Choroid plexus epithelial cell (primary cell): ENCODE data around the gene NEDD4L.

ENCODE experiments used
- DNase-seq: peaks from one replicate; pipeline ENCODE4 v3.0.0-alpha.2; 2010; ENCODE audit warnings: low read depth
- H3K4me3 ChIP-seq: 2 replicates; pipeline ENCODE4 v1.5.1; 2011; ENCODE audit warnings: low read depth, mild to moderate bottlenecking, control low read depth, low read length, moderate library complexity
- TF ChIP-seq, protein P1 (sequence below): conservative IDR thresholded peaks from 2 replicates; pipeline ENCODE4 v1.5.1; 2011; ENCODE audit warnings: low read depth, mild to moderate bottlenecking, control low read depth, inconsistent platforms, low read length, moderate library complexity

The NEDD4L gene

DNA sequence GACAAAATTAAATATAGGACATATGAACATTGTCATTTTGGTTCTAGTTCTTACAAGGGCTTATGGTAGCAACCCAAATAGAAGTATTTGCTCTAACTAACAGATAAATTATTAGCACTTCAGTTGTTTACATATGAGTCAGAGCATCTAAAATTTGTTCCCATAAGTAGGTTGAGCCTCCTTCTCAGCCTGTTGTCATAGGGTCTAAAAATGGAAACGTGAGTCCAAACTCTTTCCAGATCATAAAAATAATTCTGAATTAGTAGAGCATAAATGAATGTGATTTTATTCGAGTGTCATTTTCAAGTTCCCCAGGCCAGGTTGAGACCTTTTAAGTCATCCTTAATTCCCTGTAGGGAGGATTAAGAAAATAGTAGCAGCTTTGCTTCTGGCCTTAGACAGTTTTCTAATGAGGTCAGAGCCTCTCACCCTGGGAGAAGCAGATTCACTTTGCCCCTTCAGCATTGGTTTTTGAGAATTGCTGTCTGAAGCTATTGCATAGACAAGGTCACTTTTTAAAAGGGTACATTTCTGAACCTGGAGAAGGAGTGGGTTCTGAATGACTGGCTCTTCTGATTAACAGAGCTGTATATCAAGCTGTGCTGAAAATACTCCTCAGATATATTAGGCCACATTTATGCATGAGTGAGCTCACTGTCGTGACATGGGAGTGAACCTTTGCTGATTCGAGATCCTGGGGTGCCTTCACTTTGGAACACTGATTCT, 164.3 kb downstream of the NEDD4L start:
- TF ChIP-seq, protein P1, sequence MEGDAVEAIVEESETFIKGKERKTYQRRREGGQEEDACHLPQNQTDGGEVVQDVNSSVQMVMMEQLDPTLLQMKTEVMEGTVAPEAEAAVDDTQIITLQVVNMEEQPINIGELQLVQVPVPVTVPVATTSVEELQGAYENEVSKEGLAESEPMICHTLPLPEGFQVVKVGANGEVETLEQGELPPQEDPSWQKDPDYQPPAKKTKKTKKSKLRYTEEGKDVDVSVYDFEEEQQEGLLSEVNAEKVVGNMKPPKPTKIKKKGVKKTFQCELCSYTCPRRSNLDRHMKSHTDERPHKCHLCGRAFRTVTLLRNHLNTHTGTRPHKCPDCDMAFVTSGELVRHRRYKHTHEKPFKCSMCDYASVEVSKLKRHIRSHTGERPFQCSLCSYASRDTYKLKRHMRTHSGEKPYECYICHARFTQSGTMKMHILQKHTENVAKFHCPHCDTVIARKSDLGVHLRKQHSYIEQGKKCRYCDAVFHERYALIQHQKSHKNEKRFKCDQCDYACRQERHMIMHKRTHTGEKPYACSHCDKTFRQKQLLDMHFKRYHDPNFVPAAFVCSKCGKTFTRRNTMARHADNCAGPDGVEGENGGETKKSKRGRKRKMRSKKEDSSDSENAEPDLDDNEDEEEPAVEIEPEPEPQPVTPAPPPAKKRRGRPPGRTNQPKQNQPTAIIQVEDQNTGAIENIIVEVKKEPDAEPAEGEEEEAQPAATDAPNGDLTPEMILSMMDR = no peak
- DNase-seq = no peak
- no peak overlapping the region for H3K4me3 ChIP-seq

DNA sequence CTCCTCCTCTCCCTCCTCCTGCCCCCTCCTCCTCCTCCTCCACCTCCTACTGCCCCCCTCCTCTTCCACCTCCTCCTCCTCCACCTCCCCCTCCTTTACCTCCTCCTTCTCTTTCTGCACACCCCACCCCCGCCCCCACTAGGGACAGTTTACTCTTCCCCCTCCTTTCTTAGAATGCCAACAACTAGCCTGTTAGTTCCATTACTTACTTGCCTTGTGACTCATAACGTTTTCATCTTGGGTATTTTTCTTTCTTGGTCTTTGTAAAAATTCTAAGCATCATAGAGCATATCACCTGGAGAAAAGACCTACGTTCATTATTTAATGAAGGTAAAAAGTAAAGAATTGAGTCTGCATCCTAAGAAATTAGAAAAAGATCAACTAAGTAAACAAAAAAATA, 165.3 kb downstream of the NEDD4L start:
- TF ChIP-seq, protein P1 = no peak
- DNase-seq = no peak
- H3K4me3 ChIP-seq = no peak overlapping the region

DNA sequence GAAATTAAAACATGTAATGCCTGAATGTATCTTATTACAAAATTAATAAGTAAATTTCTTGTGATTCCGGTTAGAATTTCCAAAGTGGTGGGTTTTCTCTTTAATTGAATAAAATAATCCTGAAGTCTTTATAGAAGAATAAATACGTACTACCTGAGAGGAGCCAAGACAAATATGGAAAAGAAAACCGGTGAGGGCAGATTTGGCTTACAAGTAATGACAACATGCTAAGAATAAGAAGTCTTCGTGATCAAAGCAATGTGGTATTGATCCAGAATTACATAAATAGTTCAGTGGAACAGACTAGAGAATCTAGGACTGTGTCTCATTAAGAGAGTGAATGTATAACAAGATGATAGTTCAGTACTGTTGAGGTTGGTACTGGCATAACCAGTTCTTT, 167.5 kb downstream of the NEDD4L start:
- DNase-seq = no peak
- TF ChIP-seq, protein P1 = no peak
- H3K4me3 ChIP-seq = no peak overlapping the region

DNA sequence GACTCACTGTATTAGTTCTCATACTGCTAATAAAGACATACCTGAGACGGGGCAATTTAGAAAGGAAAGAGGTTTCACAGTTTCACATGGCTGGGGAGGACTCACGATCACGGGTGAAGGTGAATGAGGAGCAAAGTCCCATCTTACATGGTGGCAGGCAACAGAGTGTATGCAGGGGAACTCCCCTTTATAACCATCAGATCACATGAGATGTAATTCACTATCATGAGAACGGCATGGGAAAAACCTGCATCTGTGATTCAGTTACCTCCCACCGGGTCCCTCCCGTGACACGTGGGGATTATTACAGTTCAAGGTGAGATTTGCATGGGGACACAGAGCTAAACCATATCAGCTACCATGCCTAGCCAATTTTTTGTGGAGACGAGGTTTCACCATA, 168.2 kb downstream of the NEDD4L start:
- TF ChIP-seq, protein P1 = no peak
- DNase-seq = no peak
- H3K4me3 ChIP-seq = no peak overlapping the region

DNA sequence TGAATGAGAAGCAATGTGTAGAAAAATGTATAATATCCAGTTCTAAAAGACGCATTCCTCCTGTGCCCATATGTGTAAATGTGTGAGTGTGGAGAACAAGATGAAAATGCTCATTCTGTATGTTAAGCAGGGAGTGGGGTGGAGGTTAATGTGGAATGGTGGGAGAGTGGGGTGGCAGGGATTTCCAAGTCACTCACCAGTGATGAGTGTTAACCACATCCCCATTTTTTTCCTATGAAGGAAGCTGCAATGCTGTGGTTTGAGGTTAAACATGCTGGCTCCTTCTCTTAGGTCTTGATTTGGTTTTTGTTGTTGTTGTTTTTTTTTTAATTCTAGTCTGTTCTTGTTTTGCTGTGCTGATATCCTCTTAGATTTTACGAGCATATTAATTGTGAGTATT, 169.4 kb downstream of the NEDD4L start:
- H3K4me3 ChIP-seq = no peak overlapping the region
- DNase-seq = peak; percentile 88
- TF ChIP-seq, protein P1 = no peak

DNA sequence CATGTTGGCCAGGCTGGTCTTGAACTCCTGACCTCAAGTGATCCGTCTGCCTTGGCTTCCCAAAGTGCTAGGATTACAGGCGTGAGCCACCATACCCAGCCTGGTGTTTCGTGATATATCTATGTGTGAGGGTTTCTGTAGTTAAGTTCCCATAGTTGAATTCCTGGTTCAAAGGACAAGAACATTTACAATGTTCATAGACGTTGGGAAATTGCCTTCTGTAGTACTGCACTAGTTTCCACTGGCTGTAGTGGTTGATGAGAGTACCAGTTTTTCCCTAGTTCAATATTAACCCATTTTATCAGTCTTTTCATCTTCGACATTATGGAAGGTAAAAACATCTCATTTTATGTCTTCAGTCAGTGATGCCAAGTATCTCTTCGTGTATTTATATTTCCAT, 171.0 kb downstream of the NEDD4L start:
- DNase-seq = no peak
- H3K4me3 ChIP-seq = no peak overlapping the region
- TF ChIP-seq, protein P1 = no peak

DNA sequence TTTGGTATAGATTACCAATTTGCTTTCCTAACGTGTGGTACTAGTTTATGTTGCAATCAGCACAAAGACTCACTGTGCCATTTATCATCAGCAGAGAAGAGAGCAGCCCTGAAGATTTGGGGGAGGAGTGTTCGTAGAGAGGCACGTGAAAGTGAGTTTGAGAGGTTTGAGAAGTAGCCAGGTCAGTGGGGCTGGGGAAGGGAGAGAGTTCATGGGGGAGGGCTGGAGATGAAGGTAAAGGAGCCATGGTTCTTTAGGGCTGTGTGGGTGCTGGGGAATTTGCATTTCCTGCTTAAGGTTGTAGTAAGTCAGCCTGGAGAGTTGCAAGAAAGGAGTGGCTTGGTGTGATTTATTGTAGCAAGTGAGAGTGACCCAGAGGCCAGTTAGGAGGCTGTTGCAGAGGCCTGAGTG, 172.1 kb downstream of the NEDD4L start:
- no peak overlapping the region for H3K4me3 ChIP-seq
- DNase-seq = no peak
- TF ChIP-seq, protein P1 = no peak
